ENCODE data around the gene TNFAIP2.

Gene TNFAIP2

DNA sequence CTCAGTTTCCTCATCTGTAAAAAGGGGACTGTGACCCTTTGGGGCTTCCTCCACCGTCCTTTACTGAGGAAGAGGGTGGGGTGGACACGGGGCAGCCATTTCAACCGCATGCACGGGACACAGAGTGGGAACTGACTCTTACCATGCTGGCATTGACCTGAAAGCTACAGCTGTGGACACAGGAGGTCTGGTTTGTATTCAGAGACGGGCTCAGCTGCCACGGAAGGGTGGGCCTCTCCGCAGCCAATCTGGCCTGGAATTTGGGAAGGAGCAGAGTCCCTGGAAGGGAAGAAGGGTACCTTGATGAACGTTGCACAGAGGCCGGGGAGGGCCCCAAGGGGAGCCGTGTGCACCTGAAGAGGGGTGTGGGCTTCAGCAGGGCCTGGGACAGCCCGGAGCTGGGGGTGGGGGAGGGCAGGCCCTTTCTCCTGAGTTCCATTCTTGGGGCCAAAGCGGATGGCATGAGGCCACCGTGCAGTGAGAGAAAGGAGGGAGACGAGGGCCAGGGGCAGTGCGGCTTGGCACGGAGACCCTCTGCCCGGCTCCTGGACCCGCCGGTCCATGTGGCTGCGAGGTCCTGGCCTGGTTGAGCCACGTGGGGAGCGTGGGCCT lies 14.5 kb downstream of the TNFAIP2 start:
- Histone ChIP-seq H3F3A (ENCODE audit: insufficient read depth, low read length) (no peaks in the 10 kb centered on the region), H3K4me3 (ENCODE audit: low read depth, low read length, poor library complexity, severe bottlenecking) (no peak overlapping the region), H3K9ac (ENCODE audit: low read length) (no peak overlapping the region), H3K36me3 (ENCODE audit: insufficient read depth, low read length) (no peaks in the 10 kb centered on the region), H3K4me2 (ENCODE audit: low read length) (no peak overlapping the region), H3K79me2 (ENCODE audit: insufficient read depth, low read length) (no peaks in the 10 kb centered on the region), H2AFZ (ENCODE audit: low read length) (no peak overlapping the region), H4K20me1 (ENCODE audit: insufficient read depth, low read length) (no peaks in the 10 kb centered on the region), H3K27ac (ENCODE audit: low read depth, low read length, poor library complexity, severe bottlenecking) (no peak overlapping the region), H3K9me3 (ENCODE audit: low read length) (no peaks in the 10 kb centered on the region), H3K27me3 (ENCODE audit: insufficient read depth, low read length) (peaks cover 2% of the 10 kb centered on the region; the same call in 1 of the 2 replicates), H3K4me1 (ENCODE audit: insufficient read depth, low read length, severe bottlenecking) (peaks cover 31% of the 10 kb centered on the region), H3K9me2 (ENCODE audit: low read depth, low read length) (no peaks in the 10 kb centered on the region)
- TF ChIP-seq EZH2 (IDR thresholded peaks at IDR 0.05; ENCODE audit: borderline replicate concordance, low read length): no peak
- TF ChIP-seq, protein P1, sequence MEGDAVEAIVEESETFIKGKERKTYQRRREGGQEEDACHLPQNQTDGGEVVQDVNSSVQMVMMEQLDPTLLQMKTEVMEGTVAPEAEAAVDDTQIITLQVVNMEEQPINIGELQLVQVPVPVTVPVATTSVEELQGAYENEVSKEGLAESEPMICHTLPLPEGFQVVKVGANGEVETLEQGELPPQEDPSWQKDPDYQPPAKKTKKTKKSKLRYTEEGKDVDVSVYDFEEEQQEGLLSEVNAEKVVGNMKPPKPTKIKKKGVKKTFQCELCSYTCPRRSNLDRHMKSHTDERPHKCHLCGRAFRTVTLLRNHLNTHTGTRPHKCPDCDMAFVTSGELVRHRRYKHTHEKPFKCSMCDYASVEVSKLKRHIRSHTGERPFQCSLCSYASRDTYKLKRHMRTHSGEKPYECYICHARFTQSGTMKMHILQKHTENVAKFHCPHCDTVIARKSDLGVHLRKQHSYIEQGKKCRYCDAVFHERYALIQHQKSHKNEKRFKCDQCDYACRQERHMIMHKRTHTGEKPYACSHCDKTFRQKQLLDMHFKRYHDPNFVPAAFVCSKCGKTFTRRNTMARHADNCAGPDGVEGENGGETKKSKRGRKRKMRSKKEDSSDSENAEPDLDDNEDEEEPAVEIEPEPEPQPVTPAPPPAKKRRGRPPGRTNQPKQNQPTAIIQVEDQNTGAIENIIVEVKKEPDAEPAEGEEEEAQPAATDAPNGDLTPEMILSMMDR (IDR thresholded peaks at IDR 0.05; ENCODE audit: low read length): no peak

DNA sequence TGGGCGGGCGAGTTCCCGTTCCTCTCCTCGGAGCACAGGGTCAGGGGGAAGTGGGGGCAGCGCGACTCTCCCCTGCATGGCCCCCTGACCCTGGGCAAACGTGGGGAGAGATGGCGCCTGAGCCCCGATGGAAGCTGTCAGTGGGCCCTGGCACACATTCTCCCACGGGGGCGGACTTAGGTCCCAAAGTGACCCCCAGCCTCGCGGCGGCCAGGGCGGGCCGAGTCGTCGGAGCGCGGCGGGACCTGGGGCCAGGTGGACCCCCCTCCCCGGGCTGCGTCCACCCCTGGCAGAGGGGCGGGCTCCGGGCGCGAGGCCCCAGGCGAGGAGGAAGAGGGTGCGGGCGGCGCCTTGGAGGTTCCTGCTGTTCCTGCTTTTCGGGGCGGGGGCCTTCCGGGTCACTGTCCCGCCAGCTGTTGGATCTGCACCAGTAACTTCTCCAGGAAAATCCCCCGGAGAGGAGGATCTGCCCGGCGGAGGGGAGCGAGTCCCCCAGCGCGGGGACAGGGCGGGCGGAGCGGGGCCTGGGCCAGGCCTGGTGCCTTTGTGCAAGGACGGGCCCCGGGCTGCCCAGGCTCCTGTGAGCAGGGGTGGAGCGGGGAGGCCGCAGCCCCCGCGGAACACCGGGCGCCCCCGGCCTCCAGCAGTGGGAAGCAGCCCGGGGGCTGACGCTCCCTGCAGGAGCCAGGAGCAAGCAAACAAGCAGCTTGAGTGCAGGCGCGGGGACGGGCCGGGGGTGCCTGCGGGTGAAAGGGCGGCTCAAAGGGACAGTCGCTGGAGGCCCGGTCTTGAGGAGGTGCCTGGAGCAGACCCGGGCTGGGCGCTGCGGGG lies 15.3 kb downstream of the TNFAIP2 start:
- Histone ChIP-seq H3K4me2 (ENCODE audit: low read length) (no peak overlapping the region), H3K9me2 (ENCODE audit: low read depth, low read length) (no peaks in the 10 kb centered on the region), H3K9ac (ENCODE audit: low read length) (no peak overlapping the region), H4K20me1 (ENCODE audit: insufficient read depth, low read length) (no peaks in the 10 kb centered on the region), H3K27me3 (ENCODE audit: insufficient read depth, low read length) (peaks cover 2% of the 10 kb centered on the region; the same call in 1 of the 2 replicates), H3K79me2 (ENCODE audit: insufficient read depth, low read length) (no peaks in the 10 kb centered on the region), H3K27ac (ENCODE audit: low read depth, low read length, poor library complexity, severe bottlenecking) (no peak overlapping the region), H3K36me3 (ENCODE audit: insufficient read depth, low read length) (no peaks in the 10 kb centered on the region), H3F3A (ENCODE audit: insufficient read depth, low read length) (no peaks in the 10 kb centered on the region), H3K4me1 (ENCODE audit: insufficient read depth, low read length, severe bottlenecking) (peaks cover 31% of the 10 kb centered on the region), H3K9me3 (ENCODE audit: low read length) (no peaks in the 10 kb centered on the region), H2AFZ (ENCODE audit: low read length) (no peak overlapping the region), H3K4me3 (ENCODE audit: low read depth, low read length, poor library complexity, severe bottlenecking) (no peak overlapping the region)
- no peak for TF ChIP-seq EZH2 (IDR thresholded peaks at IDR 0.05; ENCODE audit: borderline replicate concordance, low read length)
- TF ChIP-seq, protein P1 (IDR thresholded peaks at IDR 0.05; ENCODE audit: low read length): no peak

- Histone ChIP-seq H2AFZ (ENCODE audit: low read length) (no peak overlapping the region), H3F3A (ENCODE audit: insufficient read depth, low read length) (no peaks in the 10 kb centered on the region), H3K9me2 (ENCODE audit: low read depth, low read length) (no peaks in the 10 kb centered on the region), H3K9ac (ENCODE audit: low read length) (no peak overlapping the region), H3K27me3 (ENCODE audit: insufficient read depth, low read length) (peaks cover 2% of the 10 kb centered on the region; the same call in 1 of the 2 replicates), H3K4me2 (ENCODE audit: low read length) (no peak overlapping the region), H4K20me1 (ENCODE audit: insufficient read depth, low read length) (no peaks in the 10 kb centered on the region), H3K9me3 (ENCODE audit: low read length) (no peaks in the 10 kb centered on the region), H3K4me1 (ENCODE audit: insufficient read depth, low read length, severe bottlenecking) (peaks cover 31% of the 10 kb centered on the region), H3K4me3 (ENCODE audit: low read depth, low read length, poor library complexity, severe bottlenecking) (no peak overlapping the region), H3K27ac (ENCODE audit: low read depth, low read length, poor library complexity, severe bottlenecking) (peak overlapping the region; percentile 88), H3K79me2 (ENCODE audit: insufficient read depth, low read length) (no peaks in the 10 kb centered on the region), H3K36me3 (ENCODE audit: insufficient read depth, low read length) (no peaks in the 10 kb centered on the region)
- TF ChIP-seq, protein P1 (IDR thresholded peaks at IDR 0.05; ENCODE audit: low read length): no peak
- no peak for TF ChIP-seq EZH2 (IDR thresholded peaks at IDR 0.05; ENCODE audit: borderline replicate concordance, low read length)
These were observed 16.1 kb downstream of the TNFAIP2 start for GRCh38 chr14:103139132-103140025.

Data from OCI-LY1 (cell line).